GM12892 (cell line): ENCODE data around the gene ACP4.

Experiments used
- POLR2A ChIP-seq: IDR thresholded peaks from 2 replicates; pipeline ENCODE4 v1.6.1; 2011; ENCODE audit warnings: low read depth, low read length, control low read depth
- POLR2AphosphoS5 ChIP-seq: IDR thresholded peaks from 2 replicates; pipeline ENCODE4 v1.6.1; 2011; ENCODE audit warnings: low read depth, low read length, control low read depth

DNA sequence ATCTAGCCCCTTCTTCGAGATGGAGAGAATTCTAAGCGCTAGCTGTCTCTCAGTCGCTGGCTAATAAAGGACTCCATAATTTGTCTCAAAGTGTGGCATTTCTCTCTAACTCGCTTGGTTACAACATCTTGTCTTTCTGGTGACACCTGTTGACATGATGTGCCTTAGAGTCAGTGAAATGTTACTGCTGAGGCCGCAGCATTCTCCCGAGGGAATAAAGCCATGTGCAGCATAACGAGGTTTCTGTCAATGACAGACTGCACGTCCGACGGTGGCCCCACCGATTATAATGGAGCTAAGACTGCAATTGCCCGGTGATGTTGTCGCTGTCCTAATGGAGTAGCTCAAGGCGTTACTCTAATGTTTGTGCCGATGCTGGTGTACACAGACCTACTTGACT lies 40.2 kb upstream of the ACP4 start:
- no peak for TF ChIP-seq POLR2A
- no peak for TF ChIP-seq POLR2AphosphoS5
